Heart left ventricle (tissue), 16 donors: ENCODE data around the gene TACC2. TPM values are rescaled to one million over a fixed set of nuclear protein-coding genes. Genes with fewer than 3 reads are reported as not detected.
"Not testable (repeated sequence)": the region's sequence is repeated elsewhere in the genome, so short reads cannot be mapped to it uniquely, and the experiment has no call there.

Experiments used
- ATAC-seq, 4 donors: fragments of 200-7000 bp; cut with Tn5 transposase; one replicate each; pipeline ENCODE4 v1.9.1; 2020 to 2022; ENCODE audit warnings: moderate library complexity in 4 of 4, mild to moderate bottlenecking in 3 of 4, moderate number of reproducible peaks in 1 of 4
- DNase-seq, 5 donors: peaks; one replicate each; pipeline ENCODE4 v3.0.0-alpha.2; 2020
- H3K27ac ChIP-seq, 12 donors: fragments of 200-600 bp; sonication (generic) in 4 of 12; one replicate each; pipeline versions ENCODE4 v1.5.0 to v1.8.0; 2016 to 2022; ENCODE audit warnings: mild to moderate bottlenecking in 2 of 12
- H3K27me3 ChIP-seq, 9 donors: fragments of 200-600 bp; sonication (generic) in 2 of 9; one replicate each; pipeline versions ENCODE4 v1.5.1 to v1.8.0; 2016 to 2022; ENCODE audit warnings: mild to moderate bottlenecking in 3 of 9
- H3K36me3 ChIP-seq, 9 donors: fragments of 200-600 bp; sonication (generic) in 2 of 9; one replicate each; pipeline versions ENCODE4 v1.5.0 to v1.8.0; 2018 to 2022; ENCODE audit warnings: mild to moderate bottlenecking in 2 of 9
- H3K4me1 ChIP-seq, 12 donors: fragments of 200-600 bp; sonication (generic) in 4 of 12; one replicate each; pipeline versions ENCODE4 v1.5.0 to v1.8.0; 2016 to 2022; ENCODE audit warnings: mild to moderate bottlenecking in 3 of 12
- H3K4me3 ChIP-seq, 12 donors: fragments of 200-600 bp; sonication (generic) in 4 of 12; one replicate each; pipeline versions ENCODE4 v1.5.0 to v1.8.0; 2017 to 2022; ENCODE audit warnings: mild to moderate bottlenecking in 9 of 12, moderate library complexity in 4 of 12
- H3K9me3 ChIP-seq, 12 donors: fragments of 200-600 bp; sonication (generic) in 4 of 12; one replicate each; pipeline versions ENCODE4 v1.5.0 to v1.8.0; 2016 to 2022; ENCODE audit warnings: mild to moderate bottlenecking in 1 of 12
- CTCF ChIP-seq, 12 donors: fragments of 200-600 bp; sonication (generic) in 4 of 12; IDR thresholded peaks; one replicate each; pipeline versions ENCODE4 v1.5.0 to v1.8.0; 2018 to 2022; ENCODE audit warnings: antibody characterized with exemption in 12 of 12, mild to moderate bottlenecking in 5 of 12
- POLR2A ChIP-seq, 2 donors: fragments of 450-650 bp; IDR thresholded peaks; one replicate each; pipeline ENCODE4 v1.6.1; 2017; ENCODE audit warnings: antibody characterized with exemption in 2 of 2, mild to moderate bottlenecking in 2 of 2, moderate library complexity in 2 of 2
- WGBS, 4 donors: extraction: QIAGEN DNeasy Blood & Tissue Kit in 2 of 4; methylation state at CpG; one replicate each; pipeline versions ENCODE4 v1.1.5 to v1.1.7; 2013 to 2018; 5-methylcytosine and 5-hydroxymethylcytosine counted together
- intact Hi-C, 10 donors: fragments of 100-400 bp; cut with DNase I; formaldehyde crosslinking; loops; one replicate each; pipeline versions ENCODE4 v1.11.1 to v1.14.2; 2022
- polyA plus RNA-seq, 2 donors: library from polyadenylated mRNA; stranded (reverse); fragments of 200-250 nt; gene quantifications; one replicate each; pipeline ENCODE4 v1.2.3, GENCODE V29; 2013
- total RNA-seq, 9 donors: library from RNA; depleted of rRNA in 2 of 9; stranded (reverse); fragments of >200 nt in 2 of 9; fragmentation: NEBNext Ultra II Directional in 3 of 9; extraction: Animal tissue kit (Norgen Biotek cat#: 25700) in 3 of 9; gene quantifications; one replicate each; pipeline versions ENCODE4 v1.1.0 to v1.2.4, GENCODE V29; 2016 to 2023
- donor health status: ischemic (EF 13 %, LVEDD 7.1; RV severe dilation, severe dysfunction).
- donor health status: healthy with polysubstance abuse.
- donor health status: DM: no; HTN: yes; CAD: no.
- donor health status: DM: no; HTN: no; CAD: no.
- donor health status: ischemic (EF 25% LVEDD 6.9; RV normal size, moderate dysfunction).
- donor health status: ischemic (EF 25% LVEDD 5.7; RV mildly dilated, moderate dysfunction).
- donor health status: healthy.
- donor health status: DM: yes; HTN: yes; CAD: no.
- donor health status: ischemic (EF 35%, LVEDD 5.7; RV mildly dilated, moderate dysfunction).
- donor health status: nonischemic (EF 11% LVEDD 7.7; RV severe dilation, severe dysfunction).
- donor health status: DM: yes; HTN: yes; CAD: no.
- donor health status: PGD.
- donor health status: ischemic (EF 29% LVEDD 5.4; RV normal size, mild dysfunction).
- donor health status: nonischemic (EF 23%, LVEDD 6.1; RV moderate dilation, normal function).

The TACC2 gene
- total and polyA plus RNA-seq, 11 donors: 96.7 to 456 (median 294) TPM

GRCh38 chr10:122103592-122103991, 114.6 kb downstream of the TACC2 start:
- peaks cover 0 to 29% (median 18%) of the 10 kb centered on the region in 12 donors for H3K4me1 ChIP-seq
- H3K4me3 ChIP-seq: no peak overlapping the region
- H3K27ac ChIP-seq: peak overlapping the region in 1 of 12 donors; percentile 46
- ATAC-seq (no peak), DNase-seq (no peak)
- intact Hi-C loops: no loop called here
- H3K9me3 ChIP-seq: no peaks in the 10 kb centered on the region
- WGBS, 4 donors: 85 to 92% (median 89%) methylated on average over 4 of the region's 4 CpGs
- no peaks in the 10 kb centered on the region for H3K27me3 ChIP-seq
- TF ChIP-seq POLR2A (IDR thresholded peaks at IDR 0.05) (no peak), CTCF (IDR thresholded peaks at IDR 0.05) (no peak)
- H3K36me3 ChIP-seq: peaks cover 0 to 8% (median 0%) of the 10 kb centered on the region in 9 donors

GRCh38 chr10:122108786-122109185, 119.8 kb downstream of the TACC2 start:
- peaks cover 0 to 17% (median 12%) of the 10 kb centered on the region in 12 donors for H3K4me1 ChIP-seq
- intact Hi-C loops, H3K27ac ChIP-seq, H3K4me3 ChIP-seq, DNase-seq, ATAC-seq, H3K9me3 ChIP-seq: not testable (repeated sequence)
- WGBS, 4 donors: 88 to 93% (median 89%) methylated on average over 13 of the region's 13 CpGs
- peaks cover 0 to 17% (median 0%) of the 10 kb centered on the region in 9 donors for H3K36me3 ChIP-seq
- peaks cover 0 to 16% (median 0%) of the 10 kb centered on the region in 9 donors for H3K27me3 ChIP-seq

GRCh38 chr10:122112021-122112616, 123.2 kb downstream of the TACC2 start:
- Histone ChIP-seq H3K4me3 (peak overlapping the region; percentile 14 to 92 (median 78)), H3K27me3 (peaks cover 0 to 16% (median 0%) of the 10 kb centered on the region in 9 donors), H3K36me3 (peaks cover 0 to 15% (median 0%) of the 10 kb centered on the region in 9 donors), H3K27ac (peak overlapping the region; percentile 97 to 100 (median 99)), H3K4me1 (peaks cover 4 to 51% (median 39%) of the 10 kb centered on the region in 12 donors), H3K9me3 (no peaks in the 10 kb centered on the region)
- ATAC-seq: peak in 1 of 4 donors; percentile 1
- intact Hi-C loops: loop anchor here (1.0 to 10.0 kb wide), 10 partner anchors 45 to 185 kb away; partner anchors contain the start of genes ATE1 (in 3 of the 10) and NSMCE4A (in 3 of the 10)
- TF ChIP-seq POLR2A (IDR thresholded peaks at IDR 0.05): no peak
- no peak for TF ChIP-seq CTCF (IDR thresholded peaks at IDR 0.05)
- DNase-seq: no peak
- 11 to 16% (median 15%) methylated on average over 9 to 12 of the region's 12 CpGs for WGBS, 4 donors

GRCh38 chr10:122112625-122113160, 123.7 kb downstream of the TACC2 start:
- peak; percentile 54 to 90 (median 83) for ATAC-seq
- Histone ChIP-seq H3K4me3 (peak overlapping the region; percentile 64 to 92 (median 81)), H3K27ac (peak overlapping the region; percentile 97 to 100 (median 99)), H3K27me3 (peaks cover 0 to 16% (median 0%) of the 10 kb centered on the region in 9 donors), H3K9me3 (no peaks in the 10 kb centered on the region), H3K36me3 (peaks cover 0 to 15% (median 0%) of the 10 kb centered on the region in 9 donors), H3K4me1 (peaks cover 4 to 56% (median 42%) of the 10 kb centered on the region in 12 donors)
- WGBS, 4 donors: 0% methylated on average over 9 to 61 of the region's 63 CpGs
- intact Hi-C loops: loop anchor here (1.0 to 10.0 kb wide), 11 partner anchors 29 to 185 kb away; partner anchors contain the start of genes ATE1 (in 3 of the 10) and NSMCE4A (in 3 of the 10)
- TF ChIP-seq POLR2A (IDR thresholded peaks at IDR 0.05): peak in 1 of 2 donors; percentile 67
- peak; percentile 25 to 79 (median 54) for TF ChIP-seq CTCF (IDR thresholded peaks at IDR 0.05)
- peak; percentile 86 to 94 (median 91) for DNase-seq
